Measurements from ENCODE around the gene FRAS1.

The FRAS1 gene

GRCh38 chr4:78186597-78187543 is 129.7 kb downstream of the FRAS1 start:
- no peak for DNase-seq (ENCODE audit: extremely low read depth, low read depth)
- TF ChIP-seq, protein P1, sequence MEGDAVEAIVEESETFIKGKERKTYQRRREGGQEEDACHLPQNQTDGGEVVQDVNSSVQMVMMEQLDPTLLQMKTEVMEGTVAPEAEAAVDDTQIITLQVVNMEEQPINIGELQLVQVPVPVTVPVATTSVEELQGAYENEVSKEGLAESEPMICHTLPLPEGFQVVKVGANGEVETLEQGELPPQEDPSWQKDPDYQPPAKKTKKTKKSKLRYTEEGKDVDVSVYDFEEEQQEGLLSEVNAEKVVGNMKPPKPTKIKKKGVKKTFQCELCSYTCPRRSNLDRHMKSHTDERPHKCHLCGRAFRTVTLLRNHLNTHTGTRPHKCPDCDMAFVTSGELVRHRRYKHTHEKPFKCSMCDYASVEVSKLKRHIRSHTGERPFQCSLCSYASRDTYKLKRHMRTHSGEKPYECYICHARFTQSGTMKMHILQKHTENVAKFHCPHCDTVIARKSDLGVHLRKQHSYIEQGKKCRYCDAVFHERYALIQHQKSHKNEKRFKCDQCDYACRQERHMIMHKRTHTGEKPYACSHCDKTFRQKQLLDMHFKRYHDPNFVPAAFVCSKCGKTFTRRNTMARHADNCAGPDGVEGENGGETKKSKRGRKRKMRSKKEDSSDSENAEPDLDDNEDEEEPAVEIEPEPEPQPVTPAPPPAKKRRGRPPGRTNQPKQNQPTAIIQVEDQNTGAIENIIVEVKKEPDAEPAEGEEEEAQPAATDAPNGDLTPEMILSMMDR (IDR thresholded peaks at IDR 0.05; ENCODE audit: low read depth, low read length, missing control alignments) = no peak
- no peak overlapping the region for H3K4me3 ChIP-seq (replicated peaks; ENCODE audit: low read depth, low read length)

DNA sequence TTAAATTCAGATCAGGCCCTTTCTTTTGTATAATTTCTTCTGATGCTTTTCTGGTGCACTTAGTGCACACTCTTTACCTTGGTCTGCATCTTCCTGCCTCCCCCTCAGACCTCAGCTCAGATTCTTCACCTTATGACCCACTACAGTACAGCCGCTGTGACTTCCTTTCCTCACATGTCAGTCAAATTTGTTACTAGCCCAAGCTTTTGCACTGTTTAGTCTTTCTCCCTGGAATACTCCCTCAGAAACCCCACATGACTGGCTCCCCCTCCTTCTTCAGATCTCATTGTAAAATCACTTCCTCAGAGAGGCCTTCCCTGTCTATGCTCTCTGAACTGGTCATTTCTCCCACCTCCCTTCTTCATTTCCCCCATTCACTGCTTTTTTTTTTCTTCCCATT is 132.9 kb downstream of the FRAS1 start:
- no peak for DNase-seq (ENCODE audit: extremely low read depth, low read depth)
- TF ChIP-seq, protein P1 (IDR thresholded peaks at IDR 0.05; ENCODE audit: low read depth, low read length, missing control alignments) = no peak
- H3K4me3 ChIP-seq (replicated peaks; ENCODE audit: low read depth, low read length) = no peak overlapping the region

DNA sequence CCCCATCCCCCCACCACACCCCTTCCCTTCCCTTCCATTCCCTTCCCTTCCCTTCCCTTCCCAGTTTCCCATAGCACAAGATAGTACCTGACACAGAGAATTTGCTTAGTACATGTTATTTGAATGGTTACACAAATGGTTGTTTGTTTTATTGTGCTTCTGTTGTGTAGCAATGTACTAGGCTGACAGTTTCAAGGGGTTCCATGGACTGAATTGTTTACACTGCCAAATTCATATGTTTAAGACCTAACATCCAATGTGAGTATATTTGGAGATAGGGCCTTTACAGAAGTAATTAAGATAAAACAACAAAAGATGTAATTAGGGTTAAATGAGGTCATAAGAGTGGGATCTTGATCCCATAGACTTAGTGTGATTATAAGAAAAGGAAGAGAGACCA is 133.5 kb downstream of the FRAS1 start:
- no peak overlapping the region for H3K4me3 ChIP-seq (replicated peaks; ENCODE audit: low read depth, low read length)
- TF ChIP-seq, protein P1 (IDR thresholded peaks at IDR 0.05; ENCODE audit: low read depth, low read length, missing control alignments) = no peak
- DNase-seq (ENCODE audit: extremely low read depth, low read depth) = no peak

GRCh38 chr4:78197947-78198346 is 140.8 kb downstream of the FRAS1 start:
- TF ChIP-seq, protein P1 (IDR thresholded peaks at IDR 0.05; ENCODE audit: low read depth, low read length, missing control alignments) = no peak
- no peak for DNase-seq (ENCODE audit: extremely low read depth, low read depth)
- no peak overlapping the region for H3K4me3 ChIP-seq (replicated peaks; ENCODE audit: low read depth, low read length)

- TF ChIP-seq, protein P1 (IDR thresholded peaks at IDR 0.05; ENCODE audit: low read depth, low read length, missing control alignments) = no peak
Measured at GRCh38 chr4:78199984-78200383, 142.9 kb downstream of the FRAS1 start.

GRCh38 chr4:78200949-78201348 is 143.8 kb downstream of the FRAS1 start:
- H3K4me3 ChIP-seq (replicated peaks; ENCODE audit: low read depth, low read length) = no peak overlapping the region
- DNase-seq (ENCODE audit: extremely low read depth, low read depth) = no peak
- TF ChIP-seq, protein P1 (IDR thresholded peaks at IDR 0.05; ENCODE audit: low read depth, low read length, missing control alignments) = no peak

More at GRCh38 chr4:78199984-78200383, 142.9 kb downstream of the FRAS1 start:
- no peak for DNase-seq (ENCODE audit: extremely low read depth, low read depth)
- H3K4me3 ChIP-seq (replicated peaks; ENCODE audit: low read depth, low read length) = no peak overlapping the region

Data from HFF-Myc (cell line).